GM23338 (cell line): ENCODE data around the gene FBXO8. TPM values are rescaled to one million over a fixed set of nuclear protein-coding genes. Genes with fewer than 3 reads are reported as not detected.

ENCODE experiments used
- ATAC-seq: fragments of 200-7000 bp; cut with Tn5 transposase; 3 replicates; pipeline ENCODE4 v1.9.1; 2020
- DNase-seq: peaks from one replicate; pipeline ENCODE4 v3.0.0-alpha.2; 2015; ENCODE audit warnings: low spot score
- H2AFZ ChIP-seq: fragments of 200-600 bp; sonication (generic); 2 replicates; pipeline ENCODE4 v1.8.0; 2016; ENCODE audit warnings: antibody characterized with exemption, mild to moderate bottlenecking, moderate library complexity
- H3F3A ChIP-seq: fragments of 200-600 bp; sonication (generic); replicated peaks from 2 replicates; pipeline ENCODE4 v1.8.0; 2017; ENCODE audit warnings: antibody characterized with exemption, mixed run types, low read depth
- H3K27ac ChIP-seq: fragments of 200-600 bp; sonication (generic); 2 replicates; pipeline ENCODE4 v1.6.1; 2016; ENCODE audit warnings: low read depth
- H3K27me3 ChIP-seq: fragments of 200-600 bp; sonication (generic); 2 replicates; pipeline ENCODE4 v1.8.0; 2016; ENCODE audit warnings: mild to moderate bottlenecking, mixed run types, moderate library complexity; ENCODE audit not compliant: insufficient read depth
- H3K36me3 ChIP-seq: fragments of 200-600 bp; sonication (generic); 2 replicates; pipeline ENCODE4 v1.8.0; 2016; ENCODE audit warnings: mild to moderate bottlenecking; ENCODE audit not compliant: insufficient read depth
- H3K4me1 ChIP-seq: fragments of 200-600 bp; sonication (generic); 2 replicates; pipeline ENCODE4 v1.8.0; 2016; ENCODE audit warnings: mild to moderate bottlenecking, moderate library complexity; ENCODE audit not compliant: insufficient read depth
- H3K4me2 ChIP-seq: fragments of 200-600 bp; sonication (generic); 2 replicates; pipeline ENCODE4 v1.7.1; 2017; ENCODE audit warnings: mixed run types
- H3K4me3 ChIP-seq: fragments of 200-600 bp; sonication (generic); 2 replicates; pipeline ENCODE4 v1.6.1; 2016; ENCODE audit warnings: mixed run types
- H3K79me2 ChIP-seq: fragments of 200-600 bp; sonication (generic); replicated peaks from 2 replicates; pipeline ENCODE4 v1.8.0; 2017; ENCODE audit warnings: mild to moderate bottlenecking; ENCODE audit not compliant: insufficient read depth
- H3K9me2 ChIP-seq: fragments of 200-600 bp; sonication (generic); 2 replicates; pipeline ENCODE4 v1.8.0; 2017; ENCODE audit not compliant: insufficient read depth
- H4K20me1 ChIP-seq: fragments of 200-600 bp; sonication (generic); replicated peaks from 2 replicates; pipeline ENCODE4 v1.8.0; 2017; ENCODE audit warnings: mild to moderate bottlenecking; ENCODE audit not compliant: insufficient read depth
- H3K27ac Mint-ChIP-seq: 2 replicates; pipeline ENCODE4 v1.8.0; 2020; ENCODE audit warnings: inconsistent platforms, mild to moderate bottlenecking, moderate library complexity, mixed read lengths
- H3K27me3 Mint-ChIP-seq: 3 replicates; pipeline ENCODE4 v1.8.0; 2022; ENCODE audit warnings: low read depth, mild to moderate bottlenecking, moderate library complexity, mixed read lengths, inconsistent platforms; ENCODE audit not compliant: insufficient read depth, poor library complexity
- H3K36me3 Mint-ChIP-seq: 3 replicates; pipeline ENCODE4 v1.8.0; 2021; ENCODE audit warnings: low read depth, mild to moderate bottlenecking, inconsistent platforms, moderate library complexity, mixed read lengths
- H3K4me1 Mint-ChIP-seq: 3 replicates; pipeline ENCODE4 v1.8.0; 2020; ENCODE audit warnings: mild to moderate bottlenecking, inconsistent platforms, mixed read lengths
- H3K4me3 Mint-ChIP-seq: 3 replicates; pipeline ENCODE4 v1.8.0; 2021; ENCODE audit warnings: moderate library complexity, mild to moderate bottlenecking, inconsistent platforms, mixed read lengths
- H3K9me3 Mint-ChIP-seq: 3 replicates; pipeline ENCODE4 v1.8.0; 2020; ENCODE audit warnings: moderate library complexity, mild to moderate bottlenecking, inconsistent platforms, mixed read lengths
- EZH2 ChIP-seq: fragments of 200-600 bp; sonication (generic); IDR thresholded peaks from one replicate; pipeline ENCODE4 v1.8.0; 2017; ENCODE audit warnings: antibody characterized with exemption, mild to moderate bottlenecking, low read depth; ENCODE audit not compliant: unreplicated experiment
- EZH2phosphoT487 ChIP-seq: fragments of 200-600 bp; sonication (generic); IDR thresholded peaks from one replicate; pipeline ENCODE4 v1.8.1; 2018; ENCODE audit warnings: antibody characterized with exemption; ENCODE audit not compliant: unreplicated experiment
- JUNB ChIP-seq: IDR thresholded peaks from one replicate; pipeline ENCODE4 v1.6.1; 2016; ENCODE audit warnings: antibody characterized with exemption; ENCODE audit not compliant: unreplicated experiment
- NANOG ChIP-seq: IDR thresholded peaks from 2 replicates; pipeline ENCODE4 v1.6.1; 2016; ENCODE audit warnings: antibody characterized with exemption, borderline replicate concordance
- POLR2AphosphoS5 ChIP-seq: IDR thresholded peaks from 2 replicates; pipeline ENCODE4 v1.6.1; 2016; ENCODE audit warnings: antibody characterized with exemption, low read depth
- STAT1 ChIP-seq: IDR thresholded peaks from one replicate; pipeline ENCODE4 v1.6.1; 2016; ENCODE audit warnings: antibody characterized with exemption; ENCODE audit not compliant: unreplicated experiment
- ZNF114 ChIP-seq: fragments of 250-450 bp; sonication (Bioruptor Pico); IDR thresholded peaks from 2 replicates; pipeline ENCODE4 v1.5.0; 2020; ENCODE audit warnings: mild to moderate bottlenecking, moderate library complexity
- ZNF331 ChIP-seq: fragments of 250-450 bp; sonication (Bioruptor Pico); IDR thresholded peaks from 2 replicates; pipeline ENCODE4 v1.5.0; 2020; ENCODE audit warnings: low read depth, mild to moderate bottlenecking, moderate library complexity
- polyA plus RNA-seq: library from polyadenylated mRNA; unstranded; fragments of >200 nt; fragmentation: Nextera tagmentation; extraction: Ambion mirVana; gene quantifications from 2 replicates; pipeline ENCODE4 v1.2.1, GENCODE V29; 2016
- total RNA-seq: library from RNA; depleted of rRNA; stranded (reverse); fragments of >200 nt; shearing (Covaris generic); gene quantifications from 2 replicates; pipeline ENCODE4 v1.2.3, GENCODE V29; 2014
- TF ChIP-seq, protein P1 (sequence below), 2 experiments: fragments of 200-600 bp in 1 of 2; sonication (generic) in 1 of 2; conservative IDR thresholded peaks; 2 replicates each; pipeline versions ENCODE4 v1.5.1 to v1.6.1; 2016 to 2017; ENCODE audit warnings: antibody characterized with exemption in 2 of 2, low read depth in 2 of 2, mild to moderate bottlenecking in 2 of 2, moderate library complexity in 1 of 2
- TF ChIP-seq, protein P2 (sequence below): fragments of 250-450 bp; sonication (Bioruptor Pico); IDR thresholded peaks from 2 replicates; pipeline ENCODE4 v1.5.0; 2020; ENCODE audit warnings: mild to moderate bottlenecking, moderate library complexity
- TF ChIP-seq, protein P3 (sequence below): IDR thresholded peaks from one replicate; pipeline ENCODE4 v1.6.1; 2018; ENCODE audit warnings: antibody characterized with exemption; ENCODE audit not compliant: unreplicated experiment
- TF ChIP-seq, protein P4 (sequence below): IDR thresholded peaks from 2 replicates; pipeline ENCODE4 v1.6.1; 2016; ENCODE audit warnings: antibody characterized with exemption

FBXO8 gene
- total and polyA plus RNA-seq, 2 experiments from 2014 or later = 5.8 to 7.9 TPM

- TF ChIP-seq STAT1 (no peak), ZNF114 (CRISPR knock-in tag) (no peak), POLR2AphosphoS5 (no peak), EZH2phosphoT487 (no peak), NANOG (no peak), ZNF331 (no peak), EZH2 (no peak), JUNB (no peak)
- TF ChIP-seq, protein P1, sequence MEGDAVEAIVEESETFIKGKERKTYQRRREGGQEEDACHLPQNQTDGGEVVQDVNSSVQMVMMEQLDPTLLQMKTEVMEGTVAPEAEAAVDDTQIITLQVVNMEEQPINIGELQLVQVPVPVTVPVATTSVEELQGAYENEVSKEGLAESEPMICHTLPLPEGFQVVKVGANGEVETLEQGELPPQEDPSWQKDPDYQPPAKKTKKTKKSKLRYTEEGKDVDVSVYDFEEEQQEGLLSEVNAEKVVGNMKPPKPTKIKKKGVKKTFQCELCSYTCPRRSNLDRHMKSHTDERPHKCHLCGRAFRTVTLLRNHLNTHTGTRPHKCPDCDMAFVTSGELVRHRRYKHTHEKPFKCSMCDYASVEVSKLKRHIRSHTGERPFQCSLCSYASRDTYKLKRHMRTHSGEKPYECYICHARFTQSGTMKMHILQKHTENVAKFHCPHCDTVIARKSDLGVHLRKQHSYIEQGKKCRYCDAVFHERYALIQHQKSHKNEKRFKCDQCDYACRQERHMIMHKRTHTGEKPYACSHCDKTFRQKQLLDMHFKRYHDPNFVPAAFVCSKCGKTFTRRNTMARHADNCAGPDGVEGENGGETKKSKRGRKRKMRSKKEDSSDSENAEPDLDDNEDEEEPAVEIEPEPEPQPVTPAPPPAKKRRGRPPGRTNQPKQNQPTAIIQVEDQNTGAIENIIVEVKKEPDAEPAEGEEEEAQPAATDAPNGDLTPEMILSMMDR (conservative IDR thresholded peaks at IDR 0.05; ENCODE audit: low read depth in 2 of 2) = no peak
- TF ChIP-seq, protein P2, sequence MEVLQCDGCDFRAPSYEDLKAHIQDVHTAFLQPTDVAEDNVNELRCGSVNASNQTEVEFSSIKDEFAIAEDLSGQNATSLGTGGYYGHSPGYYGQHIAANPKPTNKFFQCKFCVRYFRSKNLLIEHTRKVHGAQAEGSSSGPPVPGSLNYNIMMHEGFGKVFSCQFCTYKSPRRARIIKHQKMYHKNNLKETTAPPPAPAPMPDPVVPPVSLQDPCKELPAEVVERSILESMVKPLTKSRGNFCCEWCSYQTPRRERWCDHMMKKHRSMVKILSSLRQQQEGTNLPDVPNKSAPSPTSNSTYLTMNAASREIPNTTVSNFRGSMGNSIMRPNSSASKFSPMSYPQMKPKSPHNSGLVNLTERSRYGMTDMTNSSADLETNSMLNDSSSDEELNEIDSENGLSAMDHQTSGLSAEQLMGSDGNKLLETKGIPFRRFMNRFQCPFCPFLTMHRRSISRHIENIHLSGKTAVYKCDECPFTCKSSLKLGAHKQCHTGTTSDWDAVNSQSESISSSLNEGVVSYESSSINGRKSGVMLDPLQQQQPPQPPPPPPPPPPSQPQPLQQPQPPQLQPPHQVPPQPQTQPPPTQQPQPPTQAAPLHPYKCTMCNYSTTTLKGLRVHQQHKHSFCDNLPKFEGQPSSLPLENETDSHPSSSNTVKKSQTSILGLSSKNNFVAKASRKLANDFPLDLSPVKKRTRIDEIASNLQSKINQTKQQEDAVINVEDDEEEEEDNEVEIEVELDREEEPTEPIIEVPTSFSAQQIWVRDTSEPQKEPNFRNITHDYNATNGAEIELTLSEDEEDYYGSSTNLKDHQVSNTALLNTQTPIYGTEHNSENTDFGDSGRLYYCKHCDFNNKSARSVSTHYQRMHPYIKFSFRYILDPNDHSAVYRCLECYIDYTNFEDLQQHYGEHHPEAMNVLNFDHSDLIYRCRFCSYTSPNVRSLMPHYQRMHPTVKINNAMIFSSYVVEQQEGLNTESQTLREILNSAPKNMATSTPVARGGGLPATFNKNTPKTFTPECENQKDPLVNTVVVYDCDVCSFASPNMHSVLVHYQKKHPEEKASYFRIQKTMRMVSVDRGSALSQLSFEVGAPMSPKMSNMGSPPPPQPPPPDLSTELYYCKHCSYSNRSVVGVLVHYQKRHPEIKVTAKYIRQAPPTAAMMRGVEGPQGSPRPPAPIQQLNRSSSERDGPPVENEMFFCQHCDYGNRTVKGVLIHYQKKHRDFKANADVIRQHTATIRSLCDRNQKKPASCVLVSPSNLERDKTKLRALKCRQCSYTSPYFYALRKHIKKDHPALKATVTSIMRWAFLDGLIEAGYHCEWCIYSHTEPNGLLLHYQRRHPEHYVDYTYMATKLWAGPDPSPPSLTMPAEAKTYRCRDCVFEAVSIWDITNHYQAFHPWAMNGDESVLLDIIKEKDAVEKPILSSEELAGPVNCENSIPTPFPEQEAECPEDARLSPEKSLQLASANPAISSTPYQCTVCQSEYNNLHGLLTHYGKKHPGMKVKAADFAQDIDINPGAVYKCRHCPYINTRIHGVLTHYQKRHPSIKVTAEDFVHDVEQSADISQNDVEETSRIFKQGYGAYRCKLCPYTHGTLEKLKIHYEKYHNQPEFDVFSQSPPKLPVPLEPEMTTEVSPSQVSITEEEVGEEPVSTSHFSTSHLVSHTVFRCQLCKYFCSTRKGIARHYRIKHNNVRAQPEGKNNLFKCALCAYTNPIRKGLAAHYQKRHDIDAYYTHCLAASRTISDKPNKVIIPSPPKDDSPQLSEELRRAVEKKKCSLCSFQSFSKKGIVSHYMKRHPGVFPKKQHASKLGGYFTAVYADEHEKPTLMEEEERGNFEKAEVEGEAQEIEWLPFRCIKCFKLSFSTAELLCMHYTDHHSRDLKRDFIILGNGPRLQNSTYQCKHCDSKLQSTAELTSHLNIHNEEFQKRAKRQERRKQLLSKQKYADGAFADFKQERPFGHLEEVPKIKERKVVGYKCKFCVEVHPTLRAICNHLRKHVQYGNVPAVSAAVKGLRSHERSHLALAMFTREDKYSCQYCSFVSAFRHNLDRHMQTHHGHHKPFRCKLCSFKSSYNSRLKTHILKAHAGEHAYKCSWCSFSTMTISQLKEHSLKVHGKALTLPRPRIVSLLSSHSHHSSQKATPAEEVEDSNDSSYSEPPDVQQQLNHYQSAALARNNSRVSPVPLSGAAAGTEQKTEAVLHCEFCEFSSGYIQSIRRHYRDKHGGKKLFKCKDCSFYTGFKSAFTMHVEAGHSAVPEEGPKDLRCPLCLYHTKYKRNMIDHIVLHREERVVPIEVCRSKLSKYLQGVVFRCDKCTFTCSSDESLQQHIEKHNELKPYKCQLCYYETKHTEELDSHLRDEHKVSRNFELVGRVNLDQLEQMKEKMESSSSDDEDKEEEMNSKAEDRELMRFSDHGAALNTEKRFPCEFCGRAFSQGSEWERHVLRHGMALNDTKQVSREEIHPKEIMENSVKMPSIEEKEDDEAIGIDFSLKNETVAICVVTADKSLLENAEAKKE (CRISPR knock-in tag) = no peak
- TF ChIP-seq, protein P3, sequence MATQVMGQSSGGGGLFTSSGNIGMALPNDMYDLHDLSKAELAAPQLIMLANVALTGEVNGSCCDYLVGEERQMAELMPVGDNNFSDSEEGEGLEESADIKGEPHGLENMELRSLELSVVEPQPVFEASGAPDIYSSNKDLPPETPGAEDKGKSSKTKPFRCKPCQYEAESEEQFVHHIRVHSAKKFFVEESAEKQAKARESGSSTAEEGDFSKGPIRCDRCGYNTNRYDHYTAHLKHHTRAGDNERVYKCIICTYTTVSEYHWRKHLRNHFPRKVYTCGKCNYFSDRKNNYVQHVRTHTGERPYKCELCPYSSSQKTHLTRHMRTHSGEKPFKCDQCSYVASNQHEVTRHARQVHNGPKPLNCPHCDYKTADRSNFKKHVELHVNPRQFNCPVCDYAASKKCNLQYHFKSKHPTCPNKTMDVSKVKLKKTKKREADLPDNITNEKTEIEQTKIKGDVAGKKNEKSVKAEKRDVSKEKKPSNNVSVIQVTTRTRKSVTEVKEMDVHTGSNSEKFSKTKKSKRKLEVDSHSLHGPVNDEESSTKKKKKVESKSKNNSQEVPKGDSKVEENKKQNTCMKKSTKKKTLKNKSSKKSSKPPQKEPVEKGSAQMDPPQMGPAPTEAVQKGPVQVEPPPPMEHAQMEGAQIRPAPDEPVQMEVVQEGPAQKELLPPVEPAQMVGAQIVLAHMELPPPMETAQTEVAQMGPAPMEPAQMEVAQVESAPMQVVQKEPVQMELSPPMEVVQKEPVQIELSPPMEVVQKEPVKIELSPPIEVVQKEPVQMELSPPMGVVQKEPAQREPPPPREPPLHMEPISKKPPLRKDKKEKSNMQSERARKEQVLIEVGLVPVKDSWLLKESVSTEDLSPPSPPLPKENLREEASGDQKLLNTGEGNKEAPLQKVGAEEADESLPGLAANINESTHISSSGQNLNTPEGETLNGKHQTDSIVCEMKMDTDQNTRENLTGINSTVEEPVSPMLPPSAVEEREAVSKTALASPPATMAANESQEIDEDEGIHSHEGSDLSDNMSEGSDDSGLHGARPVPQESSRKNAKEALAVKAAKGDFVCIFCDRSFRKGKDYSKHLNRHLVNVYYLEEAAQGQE = no peak
- TF ChIP-seq, protein P4, sequence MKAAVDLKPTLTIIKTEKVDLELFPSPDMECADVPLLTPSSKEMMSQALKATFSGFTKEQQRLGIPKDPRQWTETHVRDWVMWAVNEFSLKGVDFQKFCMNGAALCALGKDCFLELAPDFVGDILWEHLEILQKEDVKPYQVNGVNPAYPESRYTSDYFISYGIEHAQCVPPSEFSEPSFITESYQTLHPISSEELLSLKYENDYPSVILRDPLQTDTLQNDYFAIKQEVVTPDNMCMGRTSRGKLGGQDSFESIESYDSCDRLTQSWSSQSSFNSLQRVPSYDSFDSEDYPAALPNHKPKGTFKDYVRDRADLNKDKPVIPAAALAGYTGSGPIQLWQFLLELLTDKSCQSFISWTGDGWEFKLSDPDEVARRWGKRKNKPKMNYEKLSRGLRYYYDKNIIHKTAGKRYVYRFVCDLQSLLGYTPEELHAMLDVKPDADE = no peak
- DNase-seq = no peak
- no peaks in the 10 kb centered on the region for H3K4me1 Mint-ChIP-seq
- no peak for ATAC-seq
- Histone ChIP-seq H3F3A (no peaks in the 10 kb centered on the region), H2AFZ (no peak overlapping the region), H3K27me3 (no peaks in the 10 kb centered on the region), H3K79me2 (no peaks in the 10 kb centered on the region), H3K36me3 (no peaks in the 10 kb centered on the region), H3K4me2 (no peak overlapping the region), H3K4me3 (no peak overlapping the region), H4K20me1 (no peaks in the 10 kb centered on the region), H3K27ac (no peak overlapping the region), H3K9me2 (no peaks in the 10 kb centered on the region), H3K4me1 (no peaks in the 10 kb centered on the region)
- H3K27me3 Mint-ChIP-seq = no peaks in the 10 kb centered on the region
- H3K36me3 Mint-ChIP-seq = no peaks in the 10 kb centered on the region; the same call in 2 of the 3 replicates
- no peak overlapping the region for H3K27ac Mint-ChIP-seq
- no peaks in the 10 kb centered on the region for H3K9me3 Mint-ChIP-seq
- no peak overlapping the region for H3K4me3 Mint-ChIP-seq
Observed at GRCh38 chr4:174320494-174321199, 37.2 kb upstream of the FBXO8 start.
